ENCODE measurements around the gene A2M. TPM values are rescaled to one million over a fixed set of nuclear protein-coding genes. Genes with fewer than 3 reads are reported as not detected.

The A2M gene
- total and polyA plus RNA-seq, 2 of the 13 experiments (the other 11 are each of a cell fraction or from before 2014, with no cell fraction given) = 2,807 to 6,551 TPM

DNA sequence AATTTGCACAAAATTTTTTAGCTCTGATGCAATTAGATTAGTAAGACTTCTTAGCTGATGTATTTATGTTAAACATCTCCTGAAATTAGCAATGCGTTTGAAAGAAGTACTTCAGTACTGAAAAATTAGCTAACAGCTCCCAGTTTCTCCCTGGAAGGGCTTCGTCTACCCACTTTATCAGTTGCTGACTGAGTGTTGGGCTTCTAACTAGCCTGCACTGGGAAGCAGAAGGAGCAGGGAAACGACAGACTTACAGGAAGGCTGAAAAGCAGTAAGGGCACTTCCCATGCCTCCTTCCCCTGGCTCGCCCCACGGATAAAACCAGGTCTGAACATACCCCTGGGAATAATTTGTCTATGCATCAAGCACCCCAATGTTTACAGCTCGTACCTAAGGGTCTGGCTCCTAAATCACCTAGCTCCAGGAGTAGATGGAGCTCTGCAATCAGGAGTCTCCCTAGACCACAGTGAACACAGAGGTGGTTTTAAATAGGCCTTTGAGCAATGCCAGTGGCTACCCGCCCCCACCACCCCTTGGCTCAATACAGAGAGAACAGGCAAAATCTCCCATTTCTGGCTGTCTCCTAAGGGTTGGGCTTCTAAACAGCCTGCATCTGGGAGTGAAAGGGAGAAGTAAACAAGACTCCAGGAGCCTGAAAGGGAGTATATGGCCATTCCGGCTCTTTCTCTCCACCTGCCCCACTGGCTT, 23.7 kb downstream of the A2M start:
- peaks cover 24% of the 10 kb centered on the region for H3K79me2 ChIP-seq (ENCODE audit: insufficient read depth, low read length)
- H3K27me3 ChIP-seq (ENCODE audit: control insufficient read depth in 1 of 2, insufficient read depth in 2 of 2, low read length in 2 of 2) = no peaks in the 10 kb centered on the region
- POLR2A ChIA-PET = interaction anchor here (1.0 to 1.5 kb wide), 3 partner anchors 10 to 26 kb away, joined by 3 to 5 read pairs (median 3); partner anchors contain the start of gene A2M
- no peak overlapping the region for H3K4me2 ChIP-seq (ENCODE audit: low read depth, low read length)
- DNase-seq (ENCODE audit: low spot score) (no peak), ATAC-seq (peak; percentile 20), FAIRE-seq (no peak)
- H3K9ac ChIP-seq (ENCODE audit: insufficient read depth, low read depth, low read length) = no peak overlapping the region
- in situ Hi-C loops (cut with HindIII; ENCODE audit: extremely low pct_ligation_motif_present, low pct_unique_long_range_greater_than_20kb) = no loop called here
- 98% methylated on average over 8 of the region's 8 CpGs for WGBS (ENCODE audit: low lambda C conversion rate)
- no peak overlapping the region for H3K4me3 ChIP-seq (replicated peaks in 1 of 3; ENCODE audit: insufficient read depth in 1 of 3, low read depth in 2 of 3, low read length in 3 of 3)
- H3K36me3 ChIP-seq (replicated peaks in 1 of 2; ENCODE audit: control insufficient read depth in 1 of 2, insufficient read depth in 2 of 2, low read length in 2 of 2) = peaks cover 31 to 84% of the 10 kb centered on the region in 2 experiments
- peaks cover 41% of the 10 kb centered on the region for H4K20me1 ChIP-seq (ENCODE audit: insufficient read depth, low read length)
- H3K9me3 ChIP-seq (ENCODE audit: low read length) = no peaks in the 10 kb centered on the region
- intact Hi-C loops (cut with micrococcal nuclease; ENCODE audit: unreplicated experiment) = no loop called here
- no TSS peak for BruUV-seq (replicated peaks)
- peaks cover 23% of the 10 kb centered on the region; the same call in 1 of the 2 replicates for H3K4me1 ChIP-seq (ENCODE audit: insufficient read depth, low read length)
- H2AFZ ChIP-seq (ENCODE audit: low read length) = no peak overlapping the region
- no peak overlapping the region for H3K27ac ChIP-seq (ENCODE audit: extremely low read length, insufficient read depth, low read length)
- CTCF ChIA-PET (ENCODE audit: low intra/inter-chr PET ratio, low total read pairs) = no interaction called here
- TF ChIP-seq KMT2A (CRISPR knock-in tag; IDR thresholded peaks at IDR 0.05) = no peak
- TF ChIP-seq POLR2G (IDR thresholded peaks at IDR 0.05; ENCODE audit: low read depth, low read length) = peak; percentile 68
- TF ChIP-seq POLR2A (IDR thresholded peaks at IDR 0.05; ENCODE audit: insufficient read depth in 1 of 2, low read depth in 2 of 2, low read length in 2 of 2) = peak in 1 of 2 experiments; percentile 52; a peak in 1 of 4 replicates
- no peak for TF ChIP-seq YY1 (IDR thresholded peaks at IDR 0.05; ENCODE audit: insufficient read depth, insufficient replicate concordance, low read depth, low read length)
- 0 out of 2 replicates have a peak, but pooled peaks have one; percentile 20 for TF ChIP-seq NAIF1 (CRISPR knock-in tag; IDR thresholded peaks at IDR 0.05; ENCODE audit: borderline replicate concordance)
- TF ChIP-seq ZNF234 (CRISPR knock-in tag; conservative IDR thresholded peaks at IDR 0.05) = no peak
- TF ChIP-seq, protein P1, sequence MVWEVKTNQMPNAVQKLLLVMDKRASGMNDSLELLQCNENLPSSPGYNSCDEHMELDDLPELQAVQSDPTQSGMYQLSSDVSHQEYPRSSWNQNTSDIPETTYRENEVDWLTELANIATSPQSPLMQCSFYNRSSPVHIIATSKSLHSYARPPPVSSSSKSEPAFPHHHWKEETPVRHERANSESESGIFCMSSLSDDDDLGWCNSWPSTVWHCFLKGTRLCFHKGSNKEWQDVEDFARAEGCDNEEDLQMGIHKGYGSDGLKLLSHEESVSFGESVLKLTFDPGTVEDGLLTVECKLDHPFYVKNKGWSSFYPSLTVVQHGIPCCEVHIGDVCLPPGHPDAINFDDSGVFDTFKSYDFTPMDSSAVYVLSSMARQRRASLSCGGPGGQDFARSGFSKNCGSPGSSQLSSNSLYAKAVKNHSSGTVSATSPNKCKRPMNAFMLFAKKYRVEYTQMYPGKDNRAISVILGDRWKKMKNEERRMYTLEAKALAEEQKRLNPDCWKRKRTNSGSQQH (CRISPR knock-in tag; IDR thresholded peaks at IDR 0.05; ENCODE audit: low read depth) = no peak
- TF ChIP-seq, protein P2, sequence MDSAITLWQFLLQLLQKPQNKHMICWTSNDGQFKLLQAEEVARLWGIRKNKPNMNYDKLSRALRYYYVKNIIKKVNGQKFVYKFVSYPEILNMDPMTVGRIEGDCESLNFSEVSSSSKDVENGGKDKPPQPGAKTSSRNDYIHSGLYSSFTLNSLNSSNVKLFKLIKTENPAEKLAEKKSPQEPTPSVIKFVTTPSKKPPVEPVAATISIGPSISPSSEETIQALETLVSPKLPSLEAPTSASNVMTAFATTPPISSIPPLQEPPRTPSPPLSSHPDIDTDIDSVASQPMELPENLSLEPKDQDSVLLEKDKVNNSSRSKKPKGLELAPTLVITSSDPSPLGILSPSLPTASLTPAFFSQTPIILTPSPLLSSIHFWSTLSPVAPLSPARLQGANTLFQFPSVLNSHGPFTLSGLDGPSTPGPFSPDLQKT (CRISPR knock-in tag; IDR thresholded peaks at IDR 0.05; ENCODE audit: borderline replicate concordance) = no peak
- TF ChIP-seq, protein P3, sequence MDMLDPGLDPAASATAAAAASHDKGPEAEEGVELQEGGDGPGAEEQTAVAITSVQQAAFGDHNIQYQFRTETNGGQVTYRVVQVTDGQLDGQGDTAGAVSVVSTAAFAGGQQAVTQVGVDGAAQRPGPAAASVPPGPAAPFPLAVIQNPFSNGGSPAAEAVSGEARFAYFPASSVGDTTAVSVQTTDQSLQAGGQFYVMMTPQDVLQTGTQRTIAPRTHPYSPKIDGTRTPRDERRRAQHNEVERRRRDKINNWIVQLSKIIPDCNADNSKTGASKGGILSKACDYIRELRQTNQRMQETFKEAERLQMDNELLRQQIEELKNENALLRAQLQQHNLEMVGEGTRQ (IDR thresholded peaks at IDR 0.05; ENCODE audit: low read depth, low read length) = no peak
- TF ChIP-seq, protein P3 (CRISPR knock-in tag; IDR thresholded peaks at IDR 0.05; ENCODE audit: borderline replicate concordance) = no peak
- peak; percentile 2; the same call in 1 of the 2 replicates for TF ChIP-seq RBFOX2 (IDR thresholded peaks at IDR 0.05; ENCODE audit: low read depth, low read length)
- TF ChIP-seq TGIF2 (CRISPR knock-in tag; IDR thresholded peaks at IDR 0.05) = no peak
- TF ChIP-seq, protein P4, sequence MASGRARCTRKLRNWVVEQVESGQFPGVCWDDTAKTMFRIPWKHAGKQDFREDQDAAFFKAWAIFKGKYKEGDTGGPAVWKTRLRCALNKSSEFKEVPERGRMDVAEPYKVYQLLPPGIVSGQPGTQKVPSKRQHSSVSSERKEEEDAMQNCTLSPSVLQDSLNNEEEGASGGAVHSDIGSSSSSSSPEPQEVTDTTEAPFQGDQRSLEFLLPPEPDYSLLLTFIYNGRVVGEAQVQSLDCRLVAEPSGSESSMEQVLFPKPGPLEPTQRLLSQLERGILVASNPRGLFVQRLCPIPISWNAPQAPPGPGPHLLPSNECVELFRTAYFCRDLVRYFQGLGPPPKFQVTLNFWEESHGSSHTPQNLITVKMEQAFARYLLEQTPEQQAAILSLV (CRISPR knock-in tag; IDR thresholded peaks at IDR 0.05; ENCODE audit: borderline replicate concordance) = no peak
- TF ChIP-seq, protein P5, sequence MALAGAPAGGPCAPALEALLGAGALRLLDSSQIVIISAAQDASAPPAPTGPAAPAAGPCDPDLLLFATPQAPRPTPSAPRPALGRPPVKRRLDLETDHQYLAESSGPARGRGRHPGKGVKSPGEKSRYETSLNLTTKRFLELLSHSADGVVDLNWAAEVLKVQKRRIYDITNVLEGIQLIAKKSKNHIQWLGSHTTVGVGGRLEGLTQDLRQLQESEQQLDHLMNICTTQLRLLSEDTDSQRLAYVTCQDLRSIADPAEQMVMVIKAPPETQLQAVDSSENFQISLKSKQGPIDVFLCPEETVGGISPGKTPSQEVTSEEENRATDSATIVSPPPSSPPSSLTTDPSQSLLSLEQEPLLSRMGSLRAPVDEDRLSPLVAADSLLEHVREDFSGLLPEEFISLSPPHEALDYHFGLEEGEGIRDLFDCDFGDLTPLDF (CRISPR knock-in tag; IDR thresholded peaks at IDR 0.05) = no peak
- no peak for TF ChIP-seq NR2F6 (IDR thresholded peaks at IDR 0.05)
- no peak for TF ChIP-seq NR2F6 (CRISPR knock-in tag; IDR thresholded peaks at IDR 0.05)

All from HepG2 (cell line).